Measurements from ENCODE around the gene KRTAP10-1.

The KRTAP10-1 gene

DNA sequence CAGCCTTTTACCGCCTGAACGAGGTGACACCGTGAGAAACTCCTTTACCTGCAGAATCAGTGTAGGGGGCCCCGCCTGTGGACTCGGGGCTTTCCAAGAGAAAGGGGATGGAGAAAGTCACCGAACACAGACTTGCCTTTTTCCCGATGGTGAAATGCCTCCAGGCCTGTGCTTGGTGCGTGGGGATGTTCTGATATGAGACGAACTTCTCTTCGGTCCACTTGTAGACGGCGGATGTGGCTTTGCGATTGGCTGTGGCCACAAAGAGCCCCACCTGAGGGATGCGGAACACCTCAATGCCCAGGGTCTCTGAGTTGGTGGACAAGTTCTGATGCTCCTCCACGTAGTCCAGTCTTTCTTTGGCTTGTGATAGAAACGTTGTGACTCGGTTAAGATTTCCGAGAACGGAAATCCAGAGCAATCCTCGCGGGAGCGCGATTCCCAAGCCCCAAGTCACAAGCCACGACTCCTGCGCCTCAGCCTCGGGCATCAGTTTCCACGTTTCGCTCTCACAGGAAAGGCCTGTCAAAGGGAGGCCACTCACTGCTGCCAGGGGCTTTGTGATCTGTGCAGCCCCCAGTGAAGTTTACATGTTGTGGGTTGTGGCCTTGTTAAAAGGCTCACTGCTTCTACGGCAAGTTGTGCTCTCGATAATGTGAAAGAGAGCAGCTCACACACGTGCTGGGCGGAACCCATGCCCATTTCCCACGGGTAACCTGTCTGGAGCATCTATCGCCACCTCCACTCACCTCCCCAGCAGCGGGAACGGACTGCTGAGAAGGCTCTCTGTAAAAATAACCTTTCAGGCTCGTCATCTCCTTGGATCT is 12.6 kb downstream of the KRTAP10-1 start:
- no peak overlapping the region for H3K27ac ChIP-seq (ENCODE audit: low read depth, low read length, poor library complexity, severe bottlenecking)
- no peaks in the 10 kb centered on the region for H3K36me3 ChIP-seq (ENCODE audit: insufficient read depth, low read length)
- no peak overlapping the region for H3K4me2 ChIP-seq (ENCODE audit: low read length)
- H3K27me3 ChIP-seq (ENCODE audit: insufficient read depth, low read length), result no peaks in the 10 kb centered on the region
- H2AFZ ChIP-seq (ENCODE audit: low read length), result no peak overlapping the region
- H3K4me1 ChIP-seq (ENCODE audit: insufficient read depth, low read length, severe bottlenecking), result no peaks in the 10 kb centered on the region
- H3K79me2 ChIP-seq (ENCODE audit: insufficient read depth, low read length), result no peaks in the 10 kb centered on the region
- H4K20me1 ChIP-seq (ENCODE audit: insufficient read depth, low read length), result no peaks in the 10 kb centered on the region
- H3K9me3 ChIP-seq (ENCODE audit: low read length), result peaks cover 3% of the 10 kb centered on the region; the same call in 1 of the 2 replicates
- no peak overlapping the region for H3K4me3 ChIP-seq (ENCODE audit: low read depth, low read length, poor library complexity, severe bottlenecking)
- TF ChIP-seq EZH2 (IDR thresholded peaks at IDR 0.05; ENCODE audit: borderline replicate concordance, low read length) (no peak), CTCF (IDR thresholded peaks at IDR 0.05; ENCODE audit: low read length) (no peak)
- H3K9me2 ChIP-seq (ENCODE audit: low read depth, low read length), result no peaks in the 10 kb centered on the region
- H3K9ac ChIP-seq (ENCODE audit: low read length), result no peak overlapping the region
- no peaks in the 10 kb centered on the region for H3F3A ChIP-seq (ENCODE audit: insufficient read depth, low read length)

- Histone ChIP-seq H3K9me3 (ENCODE audit: low read length) (peaks cover 3% of the 10 kb centered on the region; the same call in 1 of the 2 replicates), H3K79me2 (ENCODE audit: insufficient read depth, low read length) (no peaks in the 10 kb centered on the region), H3K4me2 (ENCODE audit: low read length) (no peak overlapping the region), H3K9ac (ENCODE audit: low read length) (no peak overlapping the region), H3K4me1 (ENCODE audit: insufficient read depth, low read length, severe bottlenecking) (no peaks in the 10 kb centered on the region), H4K20me1 (ENCODE audit: insufficient read depth, low read length) (no peaks in the 10 kb centered on the region), H2AFZ (ENCODE audit: low read length) (no peak overlapping the region), H3F3A (ENCODE audit: insufficient read depth, low read length) (no peaks in the 10 kb centered on the region), H3K27ac (ENCODE audit: low read depth, low read length, poor library complexity, severe bottlenecking) (no peak overlapping the region), H3K4me3 (ENCODE audit: low read depth, low read length, poor library complexity, severe bottlenecking) (no peak overlapping the region), H3K36me3 (ENCODE audit: insufficient read depth, low read length) (no peaks in the 10 kb centered on the region), H3K27me3 (ENCODE audit: insufficient read depth, low read length) (no peaks in the 10 kb centered on the region), H3K9me2 (ENCODE audit: low read depth, low read length) (no peaks in the 10 kb centered on the region)
- TF ChIP-seq CTCF (IDR thresholded peaks at IDR 0.05; ENCODE audit: low read length) (no peak), EZH2 (IDR thresholded peaks at IDR 0.05; ENCODE audit: borderline replicate concordance, low read length) (no peak)
Measured at GRCh38 chr21:44526096-44526997, 13.6 kb downstream of the KRTAP10-1 start.

DNA sequence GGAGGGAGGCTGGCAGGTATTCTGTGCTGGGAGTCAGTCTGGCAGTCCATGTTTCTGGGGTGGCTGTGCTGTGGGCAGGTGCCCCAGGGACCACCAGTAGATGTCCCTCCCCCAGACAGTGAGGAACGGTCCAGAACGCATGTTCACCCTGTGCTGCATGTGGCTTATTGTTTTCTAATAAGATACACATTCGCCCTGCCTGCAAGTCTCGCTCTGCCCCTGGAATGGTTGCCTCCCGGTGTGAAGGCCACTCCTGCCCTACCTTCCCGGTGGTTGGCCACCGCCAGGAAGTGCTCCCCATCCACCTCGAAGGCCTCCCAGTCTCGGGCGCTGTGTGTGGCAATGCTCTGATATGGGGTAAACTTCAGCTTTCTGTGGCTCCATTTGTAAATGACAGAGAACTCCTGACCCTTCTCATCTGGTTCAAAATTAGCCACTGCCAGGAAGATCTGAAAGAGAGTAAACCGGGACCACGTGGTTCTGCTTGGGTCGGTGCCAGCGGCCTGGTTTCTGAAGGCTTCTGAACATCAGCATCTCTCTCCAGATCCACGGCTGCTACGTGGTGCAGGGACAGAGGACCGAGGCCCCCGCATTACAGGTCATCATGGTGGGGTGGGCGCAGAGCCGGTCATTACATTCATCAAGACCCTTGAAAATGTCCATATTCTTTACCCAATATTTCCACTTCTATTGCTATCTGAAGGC is 14.5 kb downstream of the KRTAP10-1 start:
- no peaks in the 10 kb centered on the region for H3K27me3 ChIP-seq (ENCODE audit: insufficient read depth, low read length)
- no peak overlapping the region for H3K4me3 ChIP-seq (ENCODE audit: low read depth, low read length, poor library complexity, severe bottlenecking)
- H3K9me2 ChIP-seq (ENCODE audit: low read depth, low read length), result no peaks in the 10 kb centered on the region
- no peak overlapping the region for H3K9ac ChIP-seq (ENCODE audit: low read length)
- H2AFZ ChIP-seq (ENCODE audit: low read length), result no peak overlapping the region
- H3K27ac ChIP-seq (ENCODE audit: low read depth, low read length, poor library complexity, severe bottlenecking), result no peak overlapping the region
- no peaks in the 10 kb centered on the region for H3F3A ChIP-seq (ENCODE audit: insufficient read depth, low read length)
- H3K36me3 ChIP-seq (ENCODE audit: insufficient read depth, low read length), result no peaks in the 10 kb centered on the region
- no peak overlapping the region for H3K4me2 ChIP-seq (ENCODE audit: low read length)
- no peak for TF ChIP-seq CTCF (IDR thresholded peaks at IDR 0.05; ENCODE audit: low read length)
- TF ChIP-seq EZH2 (IDR thresholded peaks at IDR 0.05; ENCODE audit: borderline replicate concordance, low read length), result no peak
- H3K4me1 ChIP-seq (ENCODE audit: insufficient read depth, low read length, severe bottlenecking), result no peaks in the 10 kb centered on the region
- H3K79me2 ChIP-seq (ENCODE audit: insufficient read depth, low read length), result no peaks in the 10 kb centered on the region
- peaks cover 3% of the 10 kb centered on the region; the same call in 1 of the 2 replicates for H3K9me3 ChIP-seq (ENCODE audit: low read length)
- no peaks in the 10 kb centered on the region for H4K20me1 ChIP-seq (ENCODE audit: insufficient read depth, low read length)

Data from OCI-LY1 (cell line).